Stimulated activated CD4-positive, alpha-beta T cell treated with anti-CD3 and anti-CD28 coated beads, TNF-alpha, amount 100 ng/mL, for 48 hours (primary cell): ENCODE data around the gene OMP.
"Not testable (repeated sequence)": the region's sequence is repeated elsewhere in the genome, so short reads cannot be mapped to it uniquely, and the experiment has no call there.

Source experiments
- DNase-seq, 3 donors: peaks; one replicate each; pipeline ENCODE4 v3.0.0-alpha.2; 2020; ENCODE audit warnings: low read depth in 3 of 3

OMP gene

GRCh38 chr11:77102246-77103210 lies at the start of gene OMP:
Gene OMP, plus strand, starts transcription at chr11:77102840. Its CDS starts 0 bp downstream, at chr11:77102840.
- no peak for DNase-seq

DNA sequence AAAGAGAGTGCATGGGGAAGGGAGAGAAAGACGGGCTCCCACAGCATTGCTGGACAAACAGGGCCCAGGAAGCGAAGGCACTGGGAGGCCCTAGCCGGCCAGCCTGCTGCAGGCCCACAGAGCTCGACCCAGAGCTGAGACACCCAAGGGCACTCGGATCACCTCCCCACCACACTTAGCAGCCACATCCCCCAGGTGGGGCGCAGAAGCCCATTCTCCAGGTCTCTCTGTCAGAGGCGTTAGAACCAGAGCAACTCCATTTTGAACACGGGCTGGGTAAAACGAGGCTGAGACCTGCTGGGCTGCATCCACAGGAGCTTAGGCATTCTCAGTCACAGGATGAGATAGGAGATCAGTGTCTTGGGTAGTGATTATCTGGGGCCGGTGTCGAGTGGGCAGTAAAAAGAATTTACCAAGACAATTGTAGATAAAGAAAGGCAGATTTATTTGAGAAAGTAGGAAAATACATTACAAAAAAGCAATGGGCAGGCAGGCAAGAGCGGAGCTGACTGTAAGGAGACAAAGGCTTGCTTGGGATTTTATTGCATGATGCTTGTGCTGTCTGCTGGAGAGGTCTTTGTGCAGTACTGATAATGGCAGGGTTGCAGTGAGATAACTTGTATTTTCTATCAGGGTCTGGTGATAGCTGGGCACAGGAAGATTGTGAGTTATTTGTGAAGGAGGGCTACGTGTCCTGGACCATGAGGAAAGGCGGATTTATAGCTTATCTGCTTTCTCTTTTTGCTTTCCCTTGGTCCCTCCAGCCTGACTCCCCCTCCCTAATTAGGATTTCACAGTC lies 49.2 kb upstream of the OMP start:
- no peak for DNase-seq

DNA sequence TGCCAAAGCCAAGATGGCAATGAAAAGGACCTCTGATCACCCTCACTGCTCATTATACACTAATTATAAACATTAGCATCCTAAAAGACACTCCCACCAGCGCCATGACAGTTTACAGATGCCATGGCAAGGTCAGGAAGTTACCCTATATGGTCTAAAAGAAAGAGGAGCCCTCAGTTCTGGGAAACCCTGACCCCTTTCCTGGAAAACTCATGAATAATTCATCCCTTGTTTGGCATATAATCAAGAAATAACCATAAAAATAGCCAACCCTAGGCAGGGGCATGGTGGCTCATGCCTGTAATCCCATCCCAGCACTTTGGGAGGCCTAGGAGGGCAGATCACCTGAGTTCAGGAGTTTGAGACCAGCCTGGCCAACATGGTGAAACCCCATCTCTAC lies 48.6 kb upstream of the OMP start:
- DNase-seq = no peak

DNA sequence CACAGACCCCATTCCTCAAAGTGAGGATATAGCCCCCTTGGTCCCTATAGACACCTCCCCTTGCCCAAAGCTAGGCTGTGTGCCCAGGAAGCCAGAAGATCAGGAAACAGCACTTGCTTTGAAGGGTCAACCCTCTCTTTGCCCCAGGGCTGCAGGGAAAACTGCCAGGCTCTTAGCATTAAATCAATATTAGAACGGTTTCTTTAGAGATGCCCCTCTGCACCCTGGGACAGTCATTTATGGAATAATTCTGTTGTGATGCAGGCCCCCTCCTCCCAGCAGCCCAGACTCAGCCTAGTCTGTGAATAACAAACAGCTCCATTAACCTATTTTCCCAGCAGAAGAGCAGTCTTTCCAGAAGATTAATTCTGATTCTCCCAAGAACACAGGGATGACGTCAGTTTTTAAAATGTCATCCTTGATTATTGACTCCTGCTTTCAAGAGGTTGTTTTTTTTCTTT lies 47.5 kb upstream of the OMP start:
- DNase-seq = no peak

DNA sequence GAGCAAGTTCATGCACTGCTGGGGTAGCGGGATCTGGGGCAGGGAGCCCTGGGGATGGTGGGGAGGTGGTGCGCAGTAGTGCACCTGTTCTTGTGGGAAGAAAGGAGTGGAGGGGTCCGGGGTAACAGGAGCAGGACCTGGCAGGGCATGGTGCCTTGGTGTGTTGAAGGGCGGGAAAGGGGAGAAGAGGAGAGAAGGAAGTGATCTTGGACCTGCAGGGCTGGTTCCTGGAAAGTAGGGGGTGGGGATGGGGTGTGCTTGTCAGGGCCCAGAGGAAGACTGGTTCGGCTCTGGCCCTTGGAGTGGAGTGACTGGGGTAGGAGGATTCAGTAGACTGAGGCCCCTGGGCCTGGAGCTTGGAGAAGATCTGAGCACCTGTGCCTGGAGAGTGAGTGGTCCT lies 46.7 kb upstream of the OMP start:
- DNase-seq = no peak

- no peak for DNase-seq
Measured at GRCh38 chr11:77056814-77057402, 45.7 kb upstream of the OMP start.

- DNase-seq = no peak
Measured at GRCh38 chr11:77057938-77058474, 44.6 kb upstream of the OMP start.

DNA sequence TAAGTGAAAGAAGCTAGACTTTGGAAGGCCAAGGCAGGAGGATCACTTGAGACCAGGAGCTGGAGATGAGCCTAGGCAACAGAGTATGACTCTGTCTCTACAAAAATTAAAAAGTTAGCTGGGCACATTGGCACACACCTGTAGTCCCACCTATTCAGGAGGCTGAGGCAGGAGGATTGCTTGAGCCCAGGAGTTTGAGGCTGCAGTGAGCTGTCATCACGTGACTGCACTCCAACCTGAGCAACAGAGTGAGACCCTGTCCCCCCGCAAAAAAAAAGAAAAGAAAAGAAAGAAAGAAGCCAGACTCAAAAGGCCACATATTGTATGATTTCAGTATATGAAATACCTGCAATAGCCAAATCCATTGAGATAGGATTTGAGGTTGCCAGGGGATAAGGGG lies 43.7 kb upstream of the OMP start:
- no peak for DNase-seq

- DNase-seq = no peak
Measured at GRCh38 chr11:77059806-77060205, 42.8 kb upstream of the OMP start.

GRCh38 chr11:77060234-77060633 lies 42.4 kb upstream of the OMP start:
- DNase-seq = no peak

DNA sequence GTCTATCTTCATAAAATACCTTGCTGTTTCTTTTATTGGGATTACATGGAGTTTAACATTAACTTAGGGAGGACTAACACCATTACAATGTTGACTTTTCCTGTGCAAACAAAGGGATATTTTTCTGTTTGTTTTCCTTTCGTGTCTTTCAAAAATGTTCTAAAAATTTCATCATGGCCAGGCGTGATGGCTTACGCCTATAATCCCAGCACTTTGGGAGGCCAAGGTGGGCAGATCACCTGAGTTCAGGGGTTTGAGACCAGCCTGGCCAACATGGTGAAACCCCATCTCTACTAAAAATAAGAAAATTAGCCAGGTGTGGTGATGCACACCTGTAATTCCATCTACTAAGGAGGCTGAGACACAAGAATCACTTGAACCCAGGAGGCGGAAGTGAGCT lies 41.4 kb upstream of the OMP start:
- DNase-seq = not testable (repeated sequence)

GRCh38 chr11:77062924-77063323 lies 39.7 kb upstream of the OMP start:
- DNase-seq = no peak

GRCh38 chr11:77063407-77063806 lies 39.2 kb upstream of the OMP start:
- no peak for DNase-seq

DNA sequence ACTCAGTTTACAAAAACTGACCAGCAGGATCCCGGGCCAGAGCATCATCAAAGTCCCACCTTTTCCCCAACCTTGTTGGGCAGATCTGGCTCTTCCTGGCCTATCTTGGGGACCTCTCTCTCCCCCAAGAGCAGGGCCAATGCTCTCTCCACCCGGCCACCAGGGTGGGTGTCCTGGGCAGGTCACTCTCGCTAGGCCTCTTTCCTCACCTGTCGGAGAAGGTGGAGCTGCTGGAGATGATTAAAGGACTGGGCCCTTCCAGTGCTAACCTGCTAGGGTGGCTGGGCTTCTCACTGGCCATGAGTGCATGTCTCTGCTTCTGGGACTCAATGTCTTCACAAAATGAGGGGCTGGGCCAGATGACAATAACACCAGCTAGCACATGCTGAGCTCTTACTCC lies 38.8 kb upstream of the OMP start:
- DNase-seq = no peak

GRCh38 chr11:77064648-77065217 lies 37.9 kb upstream of the OMP start:
- DNase-seq = no peak

GRCh38 chr11:77065878-77066228 lies 36.8 kb upstream of the OMP start:
- DNase-seq = no peak

DNA sequence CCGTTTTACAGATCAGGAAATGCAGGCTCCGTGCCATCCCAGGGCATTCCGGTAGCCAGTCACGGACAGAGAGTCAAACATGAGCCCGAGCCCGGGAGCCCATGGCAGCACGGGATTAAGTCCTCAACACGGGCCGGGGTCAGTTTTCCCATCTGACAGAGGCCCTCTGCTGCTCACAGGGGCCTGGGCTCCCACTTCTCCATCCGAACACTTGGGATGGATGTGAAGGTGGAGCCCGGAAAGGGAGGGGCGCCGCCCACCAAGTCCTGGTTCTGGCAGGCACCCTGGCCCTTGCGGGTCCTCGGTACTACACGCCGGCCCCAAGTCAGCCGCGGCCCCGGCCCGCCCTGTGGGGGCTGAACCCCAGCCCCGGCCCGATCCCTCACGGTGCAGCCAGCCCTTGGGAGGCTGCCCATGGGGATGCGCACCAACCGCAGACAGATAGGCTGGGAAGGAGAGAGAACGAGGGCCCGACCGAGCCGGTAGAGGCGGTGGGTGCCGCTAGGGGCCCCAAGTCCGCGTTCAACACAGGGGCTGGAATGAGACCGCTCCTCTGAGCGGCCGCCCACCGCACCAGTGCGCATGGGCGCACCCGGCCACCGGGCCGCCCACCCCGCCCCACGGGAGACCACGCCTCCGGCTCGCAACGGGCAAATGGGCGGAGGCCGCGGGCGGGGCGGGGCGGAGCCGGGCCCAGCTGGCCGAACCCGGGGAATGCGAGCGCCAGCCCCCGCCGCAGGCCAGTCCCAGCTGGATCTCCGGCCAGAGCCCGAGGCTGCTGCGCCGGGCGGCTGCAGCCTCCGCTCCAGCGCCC lies 36.2 kb upstream of the OMP start, which contains the start of gene CAPN5:
TSS of gene CAPN5 (plus strand) at position 743 of the 814 bp plus-strand sequence. CDS start 17,916 bp downstream, outside the sequence.
- DNase-seq = peak; percentile 67 to 85 (median 74)

DNA sequence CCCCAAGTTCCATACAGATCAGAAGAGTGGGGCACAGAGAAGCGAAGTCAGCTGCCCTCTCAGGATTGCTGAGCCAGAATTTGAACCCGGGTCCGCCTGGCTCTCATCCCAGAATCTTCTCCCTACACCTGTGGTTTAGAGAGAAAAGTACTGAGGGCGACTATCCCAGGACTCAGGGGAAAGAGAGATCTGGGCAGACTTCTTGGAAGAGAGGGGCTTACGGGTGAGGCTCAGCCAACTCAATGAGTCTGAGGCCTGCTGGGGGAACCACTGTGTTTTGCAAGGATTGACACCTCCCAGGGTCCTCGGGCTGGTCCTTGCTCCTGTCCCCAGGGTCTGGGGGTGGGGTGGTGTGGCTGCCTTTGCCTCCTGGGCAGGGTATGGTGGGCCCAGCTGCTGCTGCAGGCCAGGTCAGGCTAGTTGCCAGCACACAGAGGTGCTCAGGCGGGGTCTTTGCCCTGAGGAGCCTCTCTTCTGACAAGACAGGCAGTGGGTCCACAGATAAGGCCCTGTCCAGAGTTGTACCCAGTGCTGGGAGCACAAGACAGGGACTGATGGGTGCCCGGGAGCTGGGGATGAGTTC lies 34.7 kb upstream of the OMP start:
- no peak for DNase-seq

DNA sequence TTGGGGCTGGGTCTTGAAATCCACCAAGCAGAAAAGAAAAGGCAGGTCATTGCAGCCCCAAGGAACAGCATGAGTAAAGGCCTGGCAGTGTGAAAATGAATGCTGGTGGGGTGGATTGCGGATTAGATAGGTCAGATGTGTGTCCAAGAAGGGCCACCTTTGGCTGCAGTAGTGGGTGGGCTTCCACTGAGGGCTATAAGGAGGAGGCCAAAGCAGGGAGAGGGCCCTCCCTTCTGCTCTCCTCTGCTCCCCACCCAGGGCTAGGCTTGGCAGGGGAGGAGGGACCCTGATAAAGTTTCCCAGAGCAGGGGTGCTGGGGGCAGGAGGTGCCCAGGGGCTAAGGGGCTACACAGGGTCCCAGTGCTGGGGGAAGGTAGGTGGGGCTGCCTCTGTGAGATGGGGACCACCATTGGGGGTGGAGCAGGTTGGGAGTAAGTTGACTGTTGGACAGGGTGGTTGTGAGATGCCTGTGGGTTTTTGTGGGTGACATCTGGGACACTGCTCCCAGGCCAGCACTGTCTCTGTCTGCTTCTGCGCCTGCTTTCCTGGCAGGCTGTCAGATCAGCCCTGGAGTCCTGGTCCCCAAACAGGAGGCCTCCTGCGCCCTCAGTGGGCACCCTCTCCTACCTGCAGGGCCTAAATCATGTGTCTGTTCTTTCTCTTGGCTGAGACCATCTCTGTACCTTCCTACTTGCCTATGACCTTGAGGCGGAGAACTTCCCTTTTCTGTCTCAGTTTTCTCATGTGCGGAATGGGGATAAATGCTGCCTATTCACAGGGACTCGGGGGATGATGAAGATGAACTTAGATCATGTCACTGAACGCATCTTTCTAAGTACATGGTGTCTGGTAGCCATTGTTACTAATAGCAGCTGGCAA lies 33.9 kb upstream of the OMP start:
- DNase-seq = no peak
